B cell (primary cell): ENCODE measurements around the gene RIC1. TPM values are rescaled to one million over a fixed set of nuclear protein-coding genes. Genes with fewer than 3 reads are reported as not detected.
A peak's percentile ranks its signal among the peaks of the same experiment; 100 is the strongest.

Experiments
- ATAC-seq: fragments of 200-7000 bp; cut with Tn5 transposase; one replicate; pipeline ENCODE4 v1.10.0; 2021; ENCODE audit warnings: low read depth, mild to moderate bottlenecking, moderate number of reproducible peaks, moderate library complexity
- CTCF ChIA-PET: fragments of 350-600 bp; sonication (Branson Sonifier 250); formaldehyde crosslinking; loops from one replicate; lab custom pipeline; 2021; ENCODE audit warnings: antibody characterized with exemption, inconsistent platforms; lab: Charles Lee
- POLR2A ChIA-PET: fragments of 350-600 bp; sonication (Branson Sonifier 250); formaldehyde crosslinking; loops from one replicate; lab custom pipeline; 2021; ENCODE audit warnings: antibody characterized with exemption; lab: Charles Lee
- DNase-seq: peaks from one replicate; pipeline ENCODE4 v3.0.0; 2013
- H2AFZ ChIP-seq: 2 replicates; pipeline ENCODE4 v1.6.1; 2012; ENCODE audit warnings: mild to moderate bottlenecking, low read depth, low read length; ENCODE audit not compliant: insufficient read depth, poor library complexity, severe bottlenecking
- H3K27ac ChIP-seq, 2 donors: 1 replicate in 1 of 2; 2 replicates in 1 of 2; pipeline ENCODE4 v1.5.1; 2012 to 2013; ENCODE audit warnings: low read length in 2 of 2, mild to moderate bottlenecking in 2 of 2, moderate library complexity in 1 of 2
- H3K27me3 ChIP-seq, 4 experiments: fragments of 200-600 bp in 1 of 4; sonication (generic) in 1 of 4; replicated peaks in 1 of 4; 1 replicate in 2 of 4; 2 replicates in 2 of 4; pipeline versions ENCODE4 v1.6.1 to v1.7.0; 2013 to 2016; ENCODE audit warnings: low read length in 3 of 4, mild to moderate bottlenecking in 2 of 4, mixed read lengths in 1 of 4, moderate library complexity in 1 of 4; ENCODE audit not compliant: insufficient read depth in 4 of 4, control insufficient read depth in 3 of 4; ENCODE audit errors: control extremely low read depth in 1 of 4
- H3K36me3 ChIP-seq, 2 experiments: replicated peaks in 1 of 2; 1 replicate in 1 of 2; 2 replicates in 1 of 2; pipeline versions ENCODE4 v1.6.1 to v1.7.1; 2013; ENCODE audit warnings: low read length in 1 of 2; ENCODE audit not compliant: insufficient read depth in 2 of 2, control insufficient read depth in 1 of 2; ENCODE audit errors: control extremely low read depth in 1 of 2, extremely low read depth in 1 of 2
- H3K4me1 ChIP-seq, 2 donors: fragments of 200-600 bp in 1 of 2; sonication (generic) in 1 of 2; 1 replicate in 1 of 2; 2 replicates in 1 of 2; pipeline versions ENCODE4 v1.5.1 to v1.6.1; 2013 to 2017; ENCODE audit warnings: low read length in 2 of 2; ENCODE audit not compliant: control insufficient read depth in 2 of 2, insufficient read depth in 2 of 2
- H3K4me2 ChIP-seq: replicated peaks from 2 replicates; pipeline ENCODE3; 2012; ENCODE audit warnings: mild to moderate bottlenecking, low read depth, low read length; ENCODE audit not compliant: poor library complexity, severe bottlenecking
- H3K4me3 ChIP-seq, 5 experiments: fragments of 200-600 bp in 1 of 5; sonication (generic) in 1 of 5; 1 replicate in 3 of 5; 2 replicates in 2 of 5; pipeline versions ENCODE4 v1.5.1 to v1.7.0; 2011 to 2016; ENCODE audit warnings: low read length in 4 of 5, mild to moderate bottlenecking in 4 of 5, low read depth in 2 of 5, control low read depth in 1 of 5, moderate library complexity in 1 of 5; ENCODE audit not compliant: insufficient read depth in 1 of 5; ENCODE audit errors: control extremely low read depth in 1 of 5, extremely low read depth in 1 of 5
- H3K79me2 ChIP-seq: fragments of 200-600 bp; sonication (generic); one replicate; pipeline ENCODE4 v1.6.0; 2016; ENCODE audit warnings: low read length; ENCODE audit not compliant: control insufficient read depth, insufficient read depth
- H3K9ac ChIP-seq: fragments of 200-600 bp; sonication (generic); 2 replicates; pipeline ENCODE4 v1.6.1; 2017; ENCODE audit warnings: mild to moderate bottlenecking, low read length, moderate library complexity
- H3K9me3 ChIP-seq, 3 donors: one replicate each; pipeline versions ENCODE4 v1.6.1 to v1.7.1; 2013; ENCODE audit warnings: low read length in 2 of 3; ENCODE audit not compliant: control insufficient read depth in 2 of 3, insufficient read depth in 1 of 3; ENCODE audit errors: control extremely low read depth in 1 of 3
- H4K20me1 ChIP-seq: 2 replicates; pipeline ENCODE4 v1.6.0; 2012; ENCODE audit warnings: mild to moderate bottlenecking, low read length; ENCODE audit not compliant: insufficient read depth, control insufficient read depth, poor library complexity, severe bottlenecking
- H3K27ac Mint-ChIP-seq: one replicate; pipeline ENCODE4 v1.8.0; 2021; ENCODE audit warnings: mixed read lengths
- H3K27me3 Mint-ChIP-seq: one replicate; pipeline ENCODE4 v1.8.0; 2021; ENCODE audit warnings: mixed read lengths
- H3K4me1 Mint-ChIP-seq: one replicate; pipeline ENCODE4 v1.8.0; 2021; ENCODE audit warnings: mixed read lengths
- H3K4me3 Mint-ChIP-seq: one replicate; pipeline ENCODE4 v1.8.0; 2021; ENCODE audit warnings: mixed read lengths
- H3K9me3 Mint-ChIP-seq: one replicate; pipeline ENCODE4 v1.8.0; 2022; ENCODE audit warnings: mixed read lengths; ENCODE audit not compliant: insufficient read depth
- EZH2 ChIP-seq: IDR thresholded peaks from 2 replicates; pipeline ENCODE4 v1.6.1; 2012; ENCODE audit warnings: borderline replicate concordance, low read depth, mild to moderate bottlenecking, moderate library complexity, low read length; ENCODE audit not compliant: insufficient read depth, poor library complexity, severe bottlenecking
- WGBS: methylation state at CpG from one replicate; pipeline ENCODE4 v1.1.5; 2013; ENCODE audit warnings: missing lambda C conversion rate; ENCODE audit not compliant: insufficient coverage; 5-methylcytosine and 5-hydroxymethylcytosine counted together
- intact Hi-C: fragments of 100-400 bp; cut with micrococcal nuclease; formaldehyde crosslinking; loops from one replicate; pipeline ENCODE4 v1.10.0; 2022
- polyA plus RNA-seq: library from polyadenylated mRNA; depleted of rRNA; stranded (reverse); fragments of >200 nt; gene quantifications from 2 replicates; pipeline ENCODE4 v1.2.3, GENCODE V29; 2012
- total RNA-seq, 2 donors: library from RNA; stranded (reverse); fragments of 120-200 nt in 1 of 2; gene quantifications; 1 replicate in 1 of 2; 2 replicates in 1 of 2; pipeline versions ENCODE4 v1.2.3 to v1.2.4, GENCODE V29; 2013 to 2022
- TF ChIP-seq, protein P1 (sequence below): fragments of 200-600 bp; IDR thresholded peaks from one replicate; pipeline ENCODE4 v1.8.0; 2022; ENCODE audit warnings: antibody characterized with exemption, mild to moderate bottlenecking

RIC1 gene
- total and polyA plus RNA-seq, 2 donors (not counting 1 experiment from before 2014, with no cell fraction given), result 20.7 to 58.8 TPM

DNA sequence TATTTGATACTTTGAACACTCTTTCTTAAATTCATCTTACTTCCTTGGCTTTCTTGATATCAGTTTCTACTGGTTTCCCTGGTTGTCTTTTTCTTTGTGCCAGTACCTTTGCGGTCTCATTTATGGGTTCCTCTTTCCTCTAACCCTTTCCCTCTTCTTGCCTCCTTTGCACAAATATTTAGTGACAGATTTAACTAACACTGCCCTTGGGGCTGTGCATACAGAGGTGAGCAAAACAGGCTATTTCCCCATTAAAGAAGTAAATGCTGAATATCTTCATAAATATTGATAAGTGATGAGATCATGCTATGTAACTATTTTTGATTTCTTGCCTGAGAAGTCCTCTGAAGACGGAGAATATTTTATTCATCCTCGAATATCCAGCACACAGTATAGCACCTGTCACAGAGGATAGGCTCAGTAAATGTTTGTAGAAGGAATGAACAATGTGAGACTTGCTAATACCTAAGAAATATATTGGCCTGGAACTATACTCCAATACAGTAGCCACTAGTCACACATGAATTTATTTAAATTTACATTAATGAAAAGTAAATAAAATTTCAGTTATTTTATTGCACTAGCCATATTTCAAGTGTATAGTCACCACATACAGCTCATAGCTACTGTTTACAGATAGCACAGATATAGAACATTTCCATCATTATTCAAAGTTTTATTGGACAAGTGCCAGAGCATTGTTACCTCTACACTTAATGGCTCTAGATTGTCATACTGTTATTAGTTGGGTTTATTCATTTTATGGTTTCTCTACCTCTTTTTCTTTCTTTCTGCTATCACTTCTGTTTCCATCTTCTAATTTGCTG, 90.4 kb downstream of the RIC1 start:
- no peak overlapping the region for H3K27ac ChIP-seq
- H4K20me1 ChIP-seq, result no peaks in the 10 kb centered on the region
- H3K4me2 ChIP-seq, result no peak overlapping the region
- no peaks in the 10 kb centered on the region for H3K27me3 ChIP-seq
- H3K9me3 ChIP-seq, result peaks cover 0 to 20% (median 0%) of the 10 kb centered on the region in 3 donors
- H2AFZ ChIP-seq, result no peak overlapping the region
- DNase-seq, result no peak
- Mint-ChIP-seq H3K4me3 (no peak overlapping the region), H3K27me3 (no peaks in the 10 kb centered on the region), H3K9me3 (peaks cover 4% of the 10 kb centered on the region), H3K4me1 (peaks cover 8% of the 10 kb centered on the region), H3K27ac (peak overlapping the region; percentile 3)
- intact Hi-C loops, result loop anchor here (5.0 to 10.0 kb wide), 2 partner anchors 87 to 115 kb away; no protein-coding TSS in a partner anchor
- H3K36me3 ChIP-seq, result peaks cover 6 to 43% of the 10 kb centered on the region in 2 experiments
- CTCF ChIA-PET, result interaction anchor here (0.6 to 1.3 kb wide), 2 partner anchors 269 to 532 kb away, joined by 3 read pairs; partner anchors contain the start of gene CD274
- TF ChIP-seq, protein P1, sequence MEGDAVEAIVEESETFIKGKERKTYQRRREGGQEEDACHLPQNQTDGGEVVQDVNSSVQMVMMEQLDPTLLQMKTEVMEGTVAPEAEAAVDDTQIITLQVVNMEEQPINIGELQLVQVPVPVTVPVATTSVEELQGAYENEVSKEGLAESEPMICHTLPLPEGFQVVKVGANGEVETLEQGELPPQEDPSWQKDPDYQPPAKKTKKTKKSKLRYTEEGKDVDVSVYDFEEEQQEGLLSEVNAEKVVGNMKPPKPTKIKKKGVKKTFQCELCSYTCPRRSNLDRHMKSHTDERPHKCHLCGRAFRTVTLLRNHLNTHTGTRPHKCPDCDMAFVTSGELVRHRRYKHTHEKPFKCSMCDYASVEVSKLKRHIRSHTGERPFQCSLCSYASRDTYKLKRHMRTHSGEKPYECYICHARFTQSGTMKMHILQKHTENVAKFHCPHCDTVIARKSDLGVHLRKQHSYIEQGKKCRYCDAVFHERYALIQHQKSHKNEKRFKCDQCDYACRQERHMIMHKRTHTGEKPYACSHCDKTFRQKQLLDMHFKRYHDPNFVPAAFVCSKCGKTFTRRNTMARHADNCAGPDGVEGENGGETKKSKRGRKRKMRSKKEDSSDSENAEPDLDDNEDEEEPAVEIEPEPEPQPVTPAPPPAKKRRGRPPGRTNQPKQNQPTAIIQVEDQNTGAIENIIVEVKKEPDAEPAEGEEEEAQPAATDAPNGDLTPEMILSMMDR, result no peak
- TF ChIP-seq EZH2, result no peak
- peaks cover 3% of the 10 kb centered on the region for H3K79me2 ChIP-seq
- no peak overlapping the region for H3K4me3 ChIP-seq
- H3K9ac ChIP-seq, result no peak overlapping the region
- POLR2A ChIA-PET, result no interaction called here
- no peak for ATAC-seq
- 83% methylated on average over 1 of the region's 3 CpGs for WGBS
- no peaks in the 10 kb centered on the region for H3K4me1 ChIP-seq

DNA sequence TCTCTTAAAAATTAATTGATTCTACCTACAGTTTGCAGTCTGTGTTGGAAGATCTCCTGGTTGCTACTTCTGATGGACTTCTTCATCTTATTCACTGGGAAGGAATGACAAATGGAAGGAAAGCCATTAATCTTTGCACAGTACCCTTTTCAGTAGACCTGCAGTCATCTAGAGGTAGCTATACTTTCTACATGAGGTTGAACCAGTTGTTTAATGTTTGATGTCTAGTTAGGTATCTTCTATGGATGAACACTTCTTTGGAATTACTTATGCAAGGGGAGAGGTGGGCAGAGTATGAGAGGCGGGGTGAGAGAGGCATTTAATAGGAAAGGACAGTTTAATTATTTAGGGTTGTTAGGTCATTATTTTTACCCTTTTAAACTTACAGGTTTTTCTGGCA, 91.2 kb downstream of the RIC1 start:
- WGBS, result no CpG with 5 or more reads among the region's 1 CpG
- no peak overlapping the region for H3K27ac ChIP-seq
- no peaks in the 10 kb centered on the region for H3K4me1 ChIP-seq
- H3K27me3 ChIP-seq, result no peaks in the 10 kb centered on the region
- POLR2A ChIA-PET, result no interaction called here
- H3K4me3 ChIP-seq, result no peak overlapping the region
- no peak for ATAC-seq
- H2AFZ ChIP-seq, result no peak overlapping the region
- no peak overlapping the region for H3K9ac ChIP-seq
- CTCF ChIA-PET, result no interaction called here
- no peak overlapping the region for H3K4me2 ChIP-seq
- peaks cover 3% of the 10 kb centered on the region for H3K79me2 ChIP-seq
- Mint-ChIP-seq H3K27ac (peak overlapping the region; percentile 32), H3K27me3 (no peaks in the 10 kb centered on the region), H3K9me3 (peaks cover 4% of the 10 kb centered on the region), H3K4me3 (no peak overlapping the region), H3K4me1 (peaks cover 10% of the 10 kb centered on the region)
- intact Hi-C loops, result no loop called here
- TF ChIP-seq, protein P1, result no peak
- no peak for TF ChIP-seq EZH2
- DNase-seq, result no peak
- no peaks in the 10 kb centered on the region for H4K20me1 ChIP-seq
- H3K9me3 ChIP-seq, result peaks cover 0 to 20% (median 0%) of the 10 kb centered on the region in 3 donors
- peaks cover 6 to 40% of the 10 kb centered on the region in 2 experiments for H3K36me3 ChIP-seq
